K562 (cell line): Measurements from ENCODE around the gene POLDIP3. TPM values are rescaled to one million over a fixed set of nuclear protein-coding genes. Genes with fewer than 3 reads are reported as not detected.

Experiments used
- ATAC-seq: fragments of 200-7000 bp; cut with Tn5 transposase; 3 replicates; pipeline ENCODE4 v1.9.1; 2020; ENCODE audit warnings: moderate library complexity
- BruUV-seq: library from RNA; stranded (reverse); fragments of 400-500 nt; replicated peaks from 2 replicates; lab custom pipeline; 2021; lab: Mats Ljungman, UMichigan
- CTCF ChIA-PET: fragments of 300-600 bp; formaldehyde crosslinking; extraction: SDS; loops from one replicate; lab custom pipeline; 2021; ENCODE audit warnings: low intra/inter-chr PET ratio; lab: Yijun Ruan, JAX
- POLR2A ChIA-PET: fragments of 300-600, 350-650 bp; sonication (Branson Sonifier 250); formaldehyde crosslinking; extraction: SDS; loops from one replicate; lab custom pipeline; 2021; ENCODE audit warnings: antibody characterized with exemption, inconsistent platforms; lab: Yijun Ruan, JAX
- DNase-seq, 4 experiments: peaks; one replicate each; pipeline versions ENCODE4 v3.0.0 to v3.0.0-alpha.2; 2011 to 2018; ENCODE audit warnings: low spot score in 3 of 4, mixed read lengths in 3 of 4; ENCODE audit errors: extremely low read depth in 1 of 4
- FAIRE-seq: peaks from 2 replicates; lab custom pipeline; 2011; peaks lifted over from hg19 to GRCh38; lab: Jason Lieb, UNC
- H2AFZ ChIP-seq: 2 replicates; pipeline ENCODE4 v1.6.0; 2011; ENCODE audit warnings: low read depth, low read length, control low read depth, inconsistent platforms
- H3K27ac ChIP-seq: fragments of 200-600 bp; 3 replicates; pipeline ENCODE4 v1.8.0; 2011; ENCODE audit warnings: low read depth, mild to moderate bottlenecking, control low read depth, inconsistent platforms, low read length, moderate library complexity, mixed read lengths; ENCODE audit errors: extremely low read depth
- H3K27me3 ChIP-seq, 2 experiments: fragments of 300-600 bp in 1 of 2; 2 replicates in 1 of 2; 3 replicates in 1 of 2; pipeline versions ENCODE4 v1.6.0 to v1.8.0; 2011; ENCODE audit warnings: inconsistent platforms in 2 of 2, low read length in 2 of 2, mild to moderate bottlenecking in 1 of 2, mixed read lengths in 1 of 2, moderate library complexity in 1 of 2; ENCODE audit not compliant: control insufficient read depth in 2 of 2, insufficient read depth in 2 of 2
- H3K36me3 ChIP-seq: fragments of 300-600 bp; 3 replicates; pipeline ENCODE4 v1.8.0; 2011; ENCODE audit warnings: mild to moderate bottlenecking, low read length, inconsistent platforms; ENCODE audit not compliant: control insufficient read depth, insufficient read depth
- H3K4me1 ChIP-seq, 2 experiments: fragments of 200-600 bp in 1 of 2; replicated peaks in 1 of 2; 2 replicates in 1 of 2; 3 replicates in 1 of 2; pipeline versions ENCODE4 v1.5.1 to v1.8.0; 2011; ENCODE audit warnings: inconsistent platforms in 2 of 2, low read length in 2 of 2, mild to moderate bottlenecking in 1 of 2, mixed read lengths in 1 of 2, moderate library complexity in 1 of 2; ENCODE audit not compliant: control insufficient read depth in 2 of 2, insufficient read depth in 2 of 2
- H3K4me2 ChIP-seq: 2 replicates; pipeline ENCODE4 v1.6.1; 2011; ENCODE audit warnings: low read length, control low read depth, inconsistent platforms, mixed read lengths; ENCODE audit not compliant: insufficient read depth
- H3K4me3 ChIP-seq: fragments of 200-600 bp; sonication (generic), shearing (Covaris generic); 2 replicates; pipeline ENCODE4 v1.5.1; 2016; ENCODE audit warnings: control low read depth, inconsistent platforms
- H3K79me2 ChIP-seq: fragments of 200-600 bp; 3 replicates; pipeline ENCODE4 v1.8.0; 2011; ENCODE audit warnings: low read length, inconsistent platforms; ENCODE audit not compliant: control insufficient read depth, insufficient read depth
- H3K9ac ChIP-seq, 2 experiments: 2 replicates each; pipeline versions ENCODE4 v1.6.0 to v1.6.1; 2011; ENCODE audit warnings: low read depth in 2 of 2, low read length in 2 of 2, control low read depth in 1 of 2, inconsistent platforms in 1 of 2, mild to moderate bottlenecking in 1 of 2, mixed read lengths in 1 of 2; ENCODE audit not compliant: insufficient read depth in 1 of 2
- H3K9me1 ChIP-seq: one replicate; pipeline ENCODE4 v1.6.0; 2011; ENCODE audit warnings: inconsistent platforms, mild to moderate bottlenecking, low read length, moderate library complexity; ENCODE audit not compliant: control insufficient read depth, insufficient read depth
- H3K9me3 ChIP-seq: replicated peaks from 2 replicates; pipeline ENCODE4 v1.5.1; 2011; ENCODE audit warnings: low read depth, low read length, inconsistent platforms; ENCODE audit not compliant: control insufficient read depth, insufficient read depth
- H4K20me1 ChIP-seq: replicated peaks from 2 replicates; pipeline ENCODE4 v1.6.1; 2011; ENCODE audit warnings: low read length, inconsistent platforms, mixed read lengths; ENCODE audit not compliant: control insufficient read depth, insufficient read depth
- ADNP ChIP-seq: fragments of 200-800 bp; sonication (Bioruptor generic); IDR thresholded peaks from 2 replicates; pipeline ENCODE4 v1.6.1; 2016; ENCODE audit warnings: missing genetic modification characterization, missing compliant biosample characterization
- CBFB ChIP-seq: sonication (generic); formaldehyde crosslinking; IDR thresholded peaks from 2 replicates; pipeline ENCODE4 v1.4.0; 2020; ENCODE audit warnings: mild to moderate bottlenecking, missing genetic modification reagents
- CHD1 ChIP-seq: fragments of 200-600 bp; sonication (generic); IDR thresholded peaks from one replicate; pipeline ENCODE4 v1.6.1; 2012; ENCODE audit warnings: mild to moderate bottlenecking, moderate library complexity, low read length, inconsistent platforms
- CTCFL ChIP-seq: IDR thresholded peaks from 2 replicates; pipeline ENCODE4 v1.6.1; 2011; ENCODE audit warnings: borderline replicate concordance, low read depth, mild to moderate bottlenecking, moderate library complexity, low read length; ENCODE audit not compliant: insufficient read depth, poor library complexity, severe bottlenecking
- ELF1 ChIP-seq: fragments of 200-800 bp; sonication (Bioruptor generic); IDR thresholded peaks from 2 replicates; pipeline ENCODE4 v1.6.1; 2016; ENCODE audit warnings: missing genetic modification characterization, missing compliant biosample characterization
- FOXP1 ChIP-seq: sonication (generic); formaldehyde crosslinking; IDR thresholded peaks from 2 replicates; pipeline ENCODE4 v1.8.0; 2022; ENCODE audit warnings: mild to moderate bottlenecking, missing genetic modification reagents
- GMEB1 ChIP-seq: fragments of 250-450 bp; sonication (Bioruptor Pico); IDR thresholded peaks from 2 replicates; pipeline ENCODE4 v1.4.0; 2020; ENCODE audit warnings: mild to moderate bottlenecking
- HNRNPLL ChIP-seq: fragments of 200-400 bp; formaldehyde crosslinking; IDR thresholded peaks from 2 replicates; pipeline ENCODE4 v1.6.1; 2017; ENCODE audit warnings: low read length, low read depth, mild to moderate bottlenecking; ENCODE audit not compliant: poor library complexity, severe bottlenecking
- JUN ChIP-seq, 2 experiments: sonication (generic) in 1 of 2; formaldehyde crosslinking in 1 of 2; IDR thresholded peaks; 2 replicates each; pipeline versions ENCODE4 v1.6.1 to v1.8.0; 2012 to 2022; ENCODE audit warnings: borderline replicate concordance in 2 of 2, mild to moderate bottlenecking in 2 of 2, improper control_type of control experiment in 1 of 2, low read depth in 1 of 2, low read length in 1 of 2, missing genetic modification reagents in 1 of 2
- NR2C2 ChIP-seq, 2 experiments: fragments of 200-800 bp in 1 of 2; sonication (Bioruptor generic) in 1 of 2; sonication (generic) in 1 of 2; formaldehyde crosslinking in 1 of 2; IDR thresholded peaks; 2 replicates each; pipeline versions ENCODE4 v1.6.1 to v1.8.0; 2016 to 2022; ENCODE audit warnings: mild to moderate bottlenecking in 1 of 2, missing compliant biosample characterization in 1 of 2, missing genetic modification characterization in 1 of 2, missing genetic modification reagents in 1 of 2
- RB1 ChIP-seq: fragments of 450-650 bp; IDR thresholded peaks from 2 replicates; pipeline ENCODE4 v1.6.1; 2017; ENCODE audit warnings: low read depth, mild to moderate bottlenecking
- RBM34 ChIP-seq: fragments of 200-400 bp; formaldehyde crosslinking; IDR thresholded peaks from 2 replicates; pipeline ENCODE4 v1.6.1; 2018; ENCODE audit warnings: low read length, borderline replicate concordance; ENCODE audit not compliant: insufficient read depth
- SMAD4 ChIP-seq: fragments of 250-450 bp; sonication (Bioruptor Pico); conservative IDR thresholded peaks from 2 replicates; pipeline ENCODE4 v1.8.0; 2021; ENCODE audit warnings: inconsistent platforms, mild to moderate bottlenecking, moderate library complexity
- SMC3 ChIP-seq: conservative IDR thresholded peaks from 2 replicates; pipeline ENCODE4 v1.6.1; 2011; ENCODE audit warnings: low read depth, low read length, improper control_type of control experiment; ENCODE audit not compliant: insufficient read depth
- TBL1XR1 ChIP-seq, 2 experiments: IDR thresholded peaks; 2 replicates each; pipeline ENCODE4 v1.6.1; 2012; ENCODE audit warnings: improper control_type of control experiment in 2 of 2, low read length in 2 of 2, mild to moderate bottlenecking in 1 of 2
- TFAP4 ChIP-seq: sonication (generic); formaldehyde crosslinking; IDR thresholded peaks from 2 replicates; pipeline ENCODE4 v1.8.0; 2022; ENCODE audit warnings: missing genetic modification reagents, mild to moderate bottlenecking, moderate library complexity, borderline replicate concordance
- ZNF583 ChIP-seq: fragments of 250-450 bp; sonication (Bioruptor Pico); IDR thresholded peaks from 2 replicates; pipeline ENCODE4 v1.4.0; 2020
- WGBS: fragments of 100-300 bp; shearing (Covaris generic); methylation state at CpG from one replicate; pipeline ENCODE4 v1.1.6; 2016; ENCODE audit warnings: low coverage, mixed read lengths; ENCODE audit not compliant: insufficient coverage; ENCODE audit errors: missing lambda C conversion rate; 5-methylcytosine and 5-hydroxymethylcytosine counted together
- in situ Hi-C: fragments of 300-500 bp; cut with MboI; formaldehyde crosslinking; loops from 4 replicates; pipeline ENCODE4 v1.15.0; 2018; ENCODE audit warnings: inconsistent platforms, mixed read lengths
- intact Hi-C: fragments of 100-400 bp; cut with micrococcal nuclease; formaldehyde crosslinking; loops from 2 replicates; pipeline ENCODE4 v1.14.2; 2022
- polyA plus RNA-seq, 8 experiments: library from polyadenylated mRNA; depleted of rRNA in 4 of 8; stranded (reverse) in 5 of 8; unstranded in 3 of 8; fragments of >200 nt; fragmentation: Nextera tagmentation in 2 of 8; fragmentation: Illumina TruSeq in 1 of 8; extraction: Ambion mirVana in 2 of 8; extraction: Trizol in 1 of 8; gene quantifications; 2 replicates each; pipeline versions ENCODE4 v1.2.1 to v1.2.3, GENCODE V29; 2011 to 2014; ENCODE audit warnings: inconsistent platforms in 1 of 8, missing spikeins in 1 of 8
- total RNA-seq, 7 experiments: library from RNA; depleted of rRNA in 6 of 7; stranded (reverse); fragments of >200 nt in 6 of 7; fragmentation: Illumina TruSeq in 2 of 7; extraction: Trizol in 2 of 7; gene quantifications; 2 replicates each; pipeline versions ENCODE4 v1.2.1 to v1.2.3, GENCODE V29; 2011 to 2021; ENCODE audit warnings: low replicate concordance in 1 of 7

POLDIP3 gene
- total and polyA plus RNA-seq, 9 of the 15 experiments (the other 6 are each of a cell fraction or from before 2014, with no cell fraction given): 14.3 to 53.0 (median 26.3) TPM

- ATAC-seq: peak; percentile 89
- ChIA-PET CTCF (interaction anchor here (1.0 kb wide), 1 partner anchor 392 kb away, joined by 4 read pairs; no protein-coding TSS in a partner anchor), POLR2A (interaction anchor here (0.7 kb wide), 1 partner anchor 123 kb away, joined by 3 read pairs; no protein-coding TSS in a partner anchor)
- Histone ChIP-seq H3K27me3 (no peaks in the 10 kb centered on the region), H3K9me1 (no peaks in the 10 kb centered on the region), H3K79me2 (no peaks in the 10 kb centered on the region; the same call in 2 of the 3 replicates), H3K27ac (no peak overlapping the region), H3K4me2 (no peak overlapping the region), H4K20me1 (no peaks in the 10 kb centered on the region), H3K4me1 (peaks cover 10 to 23% of the 10 kb centered on the region in 2 experiments; a peak in 4 of 5 replicates), H3K9me3 (no peaks in the 10 kb centered on the region; the same call in 1 of the 2 replicates), H3K4me3 (no peak overlapping the region), H3K9ac (no peak overlapping the region), H2AFZ (no peak overlapping the region), H3K36me3 (peaks cover 31% of the 10 kb centered on the region; the same call in 1 of the 3 replicates)
- in situ Hi-C loops (loop anchor here (5.0 kb wide), 1 partner anchor 48 kb away; no protein-coding TSS in a partner anchor), intact Hi-C loops (no loop called here)
- peak; percentile 11 for FAIRE-seq
- no TSS peak for BruUV-seq
- WGBS: 45% methylated on average over 6 of the region's 7 CpGs
- peak; percentile 49 to 68 (median 56) for DNase-seq
- TF ChIP-seq CHD1 (no peak), CBFB (CRISPR knock-in tag) (no peak), CTCFL (peak; percentile 43), GMEB1 (CRISPR knock-in tag) (no peak), TBL1XR1 (IDR thresholded peaks at IDR 0.05; ENCODE audit: low read length in 2 of 2) (no peak), SMC3 (peak; percentile 49; the same call in 1 of the 2 replicates), ZNF583 (CRISPR knock-in tag) (no peak), ELF1 (no peak), RBM34 (no peak), JUN (IDR thresholded peaks at IDR 0.05; ENCODE audit: borderline replicate concordance, low read depth, low read length) (no peak), JUN (CRISPR knock-in tag; IDR thresholded peaks at IDR 0.05; ENCODE audit: borderline replicate concordance) (no peak), HNRNPLL (no peak), SMAD4 (CRISPR knock-in tag) (no peak), RB1 (0 out of 2 replicates have a peak, but pooled peaks have one; percentile 17), FOXP1 (no peak), NR2C2 (CRISPR knock-in tag; IDR thresholded peaks at IDR 0.05) (no peak), NR2C2 (tag; IDR thresholded peaks at IDR 0.05) (no peak), ADNP (tag) (no peak), TFAP4 (CRISPR knock-in tag) (no peak)
Observed at GRCh38 chr22:42560781-42561180, 53.9 kb downstream of the POLDIP3 start.
